Measurements from ENCODE around the gene ARMC12. TPM values are rescaled to one million over a fixed set of nuclear protein-coding genes. Genes with fewer than 3 reads are reported as not detected.

Gene ARMC12
- total RNA-seq, 4 donors from 2014 or later = 0.40 to 2.4 (median 1.4) TPM

DNA sequence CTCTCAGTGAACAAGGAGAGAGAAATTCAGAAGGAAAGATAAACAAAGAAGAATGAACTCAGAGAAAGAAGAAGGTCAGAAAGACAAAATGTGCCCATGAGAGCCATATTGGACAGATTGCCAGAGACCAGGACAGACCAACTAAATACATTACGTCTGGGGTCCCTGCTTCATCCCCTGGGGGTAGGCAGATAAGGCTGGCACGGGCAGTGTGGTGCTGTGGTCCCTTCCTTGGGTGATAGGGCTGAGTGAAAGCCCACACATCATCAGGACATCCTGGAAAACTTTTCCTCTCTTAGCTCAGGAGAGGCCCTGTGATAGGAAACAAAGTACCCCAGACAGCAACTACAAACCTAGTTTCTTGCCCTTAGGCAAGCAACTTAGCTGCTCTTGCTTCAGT lies 13.2 kb upstream of the ARMC12 start:
- intact Hi-C loops (cut with DNase I) = no loop called here
- H3K27ac ChIP-seq = peak overlapping the region; percentile 99 to 100 (median 99)
- no peaks in the 10 kb centered on the region for H3K36me3 ChIP-seq
- DNase-seq = no peak
- 93 to 95% methylated on average over 2 of the region's 2 CpGs for whole genome bisulfite sequencing, 2 donors
- H3K4me3 ChIP-seq (replicated peaks in 1 of 3) = no peak overlapping the region
- peaks cover 59 to 93% of the 10 kb centered on the region in 2 donors for H3K4me1 ChIP-seq
- no peaks in the 10 kb centered on the region for H3K9me3 ChIP-seq
- no peaks in the 10 kb centered on the region for H3K27me3 ChIP-seq
- no peak for TF ChIP-seq POLR2A (IDR thresholded peaks at IDR 0.05)
- TF ChIP-seq, protein P1, sequence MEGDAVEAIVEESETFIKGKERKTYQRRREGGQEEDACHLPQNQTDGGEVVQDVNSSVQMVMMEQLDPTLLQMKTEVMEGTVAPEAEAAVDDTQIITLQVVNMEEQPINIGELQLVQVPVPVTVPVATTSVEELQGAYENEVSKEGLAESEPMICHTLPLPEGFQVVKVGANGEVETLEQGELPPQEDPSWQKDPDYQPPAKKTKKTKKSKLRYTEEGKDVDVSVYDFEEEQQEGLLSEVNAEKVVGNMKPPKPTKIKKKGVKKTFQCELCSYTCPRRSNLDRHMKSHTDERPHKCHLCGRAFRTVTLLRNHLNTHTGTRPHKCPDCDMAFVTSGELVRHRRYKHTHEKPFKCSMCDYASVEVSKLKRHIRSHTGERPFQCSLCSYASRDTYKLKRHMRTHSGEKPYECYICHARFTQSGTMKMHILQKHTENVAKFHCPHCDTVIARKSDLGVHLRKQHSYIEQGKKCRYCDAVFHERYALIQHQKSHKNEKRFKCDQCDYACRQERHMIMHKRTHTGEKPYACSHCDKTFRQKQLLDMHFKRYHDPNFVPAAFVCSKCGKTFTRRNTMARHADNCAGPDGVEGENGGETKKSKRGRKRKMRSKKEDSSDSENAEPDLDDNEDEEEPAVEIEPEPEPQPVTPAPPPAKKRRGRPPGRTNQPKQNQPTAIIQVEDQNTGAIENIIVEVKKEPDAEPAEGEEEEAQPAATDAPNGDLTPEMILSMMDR (IDR thresholded peaks at IDR 0.05) = no peak

DNA sequence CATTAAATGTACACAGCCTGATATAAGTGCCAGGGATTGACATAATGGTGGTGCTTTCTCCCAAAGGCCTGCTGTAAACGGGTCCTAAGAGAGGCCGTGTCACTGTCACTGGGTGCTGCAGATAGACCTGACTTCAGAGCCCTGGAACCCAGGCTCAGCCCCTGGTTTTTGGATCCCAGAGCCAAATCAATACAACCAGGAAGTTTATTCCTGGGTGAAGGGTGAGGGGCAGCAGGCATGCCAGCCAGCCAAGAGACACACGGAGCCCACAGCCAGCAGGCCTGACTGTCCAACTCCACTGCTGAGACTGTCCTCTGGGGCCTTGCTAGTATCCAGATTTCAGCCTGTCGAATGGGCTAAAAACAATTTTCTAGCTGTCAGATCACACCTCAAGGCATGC lies 12.8 kb upstream of the ARMC12 start:
- Histone ChIP-seq H3K9me3 (no peaks in the 10 kb centered on the region), H3K27ac (peak overlapping the region; percentile 99 to 100 (median 99)), H3K27me3 (no peaks in the 10 kb centered on the region), H3K36me3 (no peaks in the 10 kb centered on the region), H3K4me3 (replicated peaks in 1 of 3) (no peak overlapping the region), H3K4me1 (peaks cover 64 to 93% of the 10 kb centered on the region in 2 donors)
- peak in 1 of 2 donors; percentile 15 for DNase-seq
- WGBS, 2 donors = 90 to 96% methylated on average over 4 of the region's 4 CpGs
- TF ChIP-seq POLR2A (IDR thresholded peaks at IDR 0.05) = no peak
- TF ChIP-seq, protein P1 (IDR thresholded peaks at IDR 0.05) = no peak
- intact Hi-C loops (cut with DNase I) = no loop called here

DNA sequence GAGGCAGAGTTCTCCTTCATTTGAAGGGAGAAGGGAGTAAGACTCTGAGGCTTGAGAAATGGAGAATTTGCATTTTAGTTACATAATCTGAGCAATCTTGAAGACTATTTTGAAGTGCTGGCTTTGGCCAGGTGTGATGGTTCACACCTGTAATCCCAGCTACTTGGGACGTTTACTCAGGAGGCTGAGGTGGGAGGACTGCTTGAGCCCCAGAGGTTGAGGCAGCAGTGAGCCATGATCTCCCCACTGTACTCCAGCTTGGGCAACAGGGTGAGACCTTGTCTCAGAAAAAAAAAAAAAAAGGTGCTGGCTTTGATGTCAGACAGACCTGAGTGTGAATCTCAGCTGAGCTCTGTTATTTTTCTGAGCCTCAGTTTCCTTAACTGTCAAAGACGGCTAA lies 12.4 kb upstream of the ARMC12 start:
- Histone ChIP-seq H3K9me3 (no peaks in the 10 kb centered on the region), H3K36me3 (no peaks in the 10 kb centered on the region), H3K4me1 (peaks cover 68 to 96% of the 10 kb centered on the region in 2 donors), H3K27me3 (no peaks in the 10 kb centered on the region), H3K27ac (peak overlapping the region; percentile 99 to 100 (median 99)), H3K4me3 (replicated peaks in 1 of 3) (no peak overlapping the region)
- TF ChIP-seq, protein P1 (IDR thresholded peaks at IDR 0.05) = no peak
- no peak for TF ChIP-seq POLR2A (IDR thresholded peaks at IDR 0.05)
- WGBS, 2 donors = 88% methylated on average over 2 of the region's 2 CpGs
- DNase-seq = no peak
- intact Hi-C loops (cut with DNase I) = no loop called here

DNA sequence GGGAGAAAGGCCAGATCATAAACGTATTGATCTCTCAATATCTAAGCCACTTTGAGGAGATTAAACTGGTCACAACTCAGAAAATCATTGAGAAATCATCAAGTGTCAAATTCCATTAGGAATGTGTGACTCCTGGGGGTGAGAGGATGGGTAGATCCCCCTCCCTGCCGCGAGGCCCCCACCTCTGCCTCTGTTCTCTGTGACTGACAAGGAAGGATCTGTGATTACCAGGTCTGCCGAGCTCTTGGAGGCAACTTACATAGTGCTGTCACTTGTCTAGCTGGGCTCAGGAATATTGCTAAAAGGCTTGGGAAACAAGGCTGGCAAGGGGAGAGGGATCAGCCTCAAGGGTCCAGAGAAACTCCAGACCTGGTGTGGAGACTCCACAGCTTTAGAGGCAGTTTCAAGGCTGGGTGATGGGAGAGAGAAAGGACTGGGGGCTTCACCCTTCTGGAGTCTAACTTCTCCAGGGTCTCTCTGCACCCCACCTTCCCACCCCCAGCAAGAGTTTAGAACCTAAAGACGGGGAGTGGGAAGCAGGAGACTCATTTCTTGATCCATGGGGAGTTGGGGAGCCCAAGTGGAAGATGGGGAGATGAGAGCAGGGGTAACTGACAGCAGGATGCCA lies 11.6 kb upstream of the ARMC12 start:
- H3K4me3 ChIP-seq (replicated peaks in 1 of 3) = no peak overlapping the region
- H3K27ac ChIP-seq = peak overlapping the region; percentile 99 to 100 (median 99)
- no peaks in the 10 kb centered on the region for H3K36me3 ChIP-seq
- TF ChIP-seq, protein P1 (IDR thresholded peaks at IDR 0.05) = no peak
- no peak for TF ChIP-seq POLR2A (IDR thresholded peaks at IDR 0.05)
- intact Hi-C loops (cut with DNase I) = loop anchor here (5.0 kb wide), 1 partner anchor 33 kb away; no protein-coding TSS in a partner anchor
- DNase-seq = no peak
- no peaks in the 10 kb centered on the region for H3K27me3 ChIP-seq
- no peaks in the 10 kb centered on the region for H3K9me3 ChIP-seq
- 76 to 77% methylated on average over 5 of the region's 5 CpGs for WGBS, 2 donors
- peaks cover 75 to 96% of the 10 kb centered on the region in 2 donors for H3K4me1 ChIP-seq

DNA sequence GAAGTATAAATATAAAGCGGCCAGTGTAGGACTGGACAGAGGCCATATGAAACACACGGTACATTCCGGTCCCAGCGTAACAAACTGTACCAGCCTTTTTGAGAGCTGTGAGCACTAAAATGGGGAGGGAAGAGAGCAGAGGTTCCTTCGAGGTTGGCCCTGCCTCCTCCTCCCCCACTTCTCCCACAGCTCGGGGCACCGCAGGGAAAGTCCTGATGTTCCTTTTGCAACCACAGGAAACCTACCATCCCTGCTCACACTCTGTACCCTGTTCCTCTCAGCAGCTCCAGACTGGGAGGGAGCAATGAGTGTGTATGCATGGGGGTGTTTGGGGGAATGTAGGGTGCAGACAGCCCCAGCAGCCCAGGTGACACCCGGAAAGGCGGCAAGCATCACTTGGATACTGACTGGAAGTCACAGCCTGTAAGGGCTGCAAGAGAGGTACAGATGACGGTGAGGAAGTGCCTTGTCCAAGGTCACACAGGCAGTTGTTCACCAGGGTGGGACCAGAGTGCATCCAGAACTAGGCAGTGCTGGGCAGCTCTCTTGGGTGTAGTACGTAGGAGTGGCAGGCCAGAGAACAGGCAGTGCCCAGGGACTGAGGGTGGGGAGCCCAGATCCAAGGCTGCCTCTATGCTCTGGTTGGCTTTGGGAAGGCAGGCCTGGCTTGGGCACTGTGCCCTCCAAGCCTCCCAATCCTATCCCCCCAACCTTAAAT lies 11.0 kb upstream of the ARMC12 start:
- Histone ChIP-seq H3K9me3 (no peaks in the 10 kb centered on the region), H3K27me3 (no peaks in the 10 kb centered on the region), H3K27ac (peak overlapping the region; percentile 99 to 100 (median 99)), H3K36me3 (no peaks in the 10 kb centered on the region), H3K4me1 (peaks cover 82 to 96% of the 10 kb centered on the region in 2 donors), H3K4me3 (replicated peaks in 1 of 3) (peak overlapping the region in 1 of 3 donors; percentile 2)
- DNase-seq = peak; percentile 84 to 85
- WGBS, 2 donors = 71 to 75% methylated on average over 11 of the region's 11 CpGs
- intact Hi-C loops (cut with DNase I) = loop anchor here (5.0 kb wide), 1 partner anchor 34 kb away; no protein-coding TSS in a partner anchor
- TF ChIP-seq, protein P1 (IDR thresholded peaks at IDR 0.05) = no peak
- TF ChIP-seq POLR2A (IDR thresholded peaks at IDR 0.05) = peak in 1 of 2 donors; percentile 57

All from thyroid gland (tissue), 4 donors.